GM23338 (cell line): ENCODE results near the gene CCDC30. TPM values are rescaled to one million over a fixed set of nuclear protein-coding genes. Genes with fewer than 3 reads are reported as not detected.

Source experiments
- ATAC-seq: fragments of 200-7000 bp; cut with Tn5 transposase; 3 replicates; pipeline ENCODE4 v1.9.1; 2020
- DNase-seq: peaks from one replicate; pipeline ENCODE4 v3.0.0-alpha.2; 2015; ENCODE audit warnings: low spot score
- H2AFZ ChIP-seq: fragments of 200-600 bp; sonication (generic); 2 replicates; pipeline ENCODE4 v1.8.0; 2016; ENCODE audit warnings: antibody characterized with exemption, mild to moderate bottlenecking, moderate library complexity
- H3F3A ChIP-seq: fragments of 200-600 bp; sonication (generic); replicated peaks from 2 replicates; pipeline ENCODE4 v1.8.0; 2017; ENCODE audit warnings: antibody characterized with exemption, mixed run types, low read depth
- H3K27ac ChIP-seq: fragments of 200-600 bp; sonication (generic); 2 replicates; pipeline ENCODE4 v1.6.1; 2016; ENCODE audit warnings: low read depth
- H3K27me3 ChIP-seq: fragments of 200-600 bp; sonication (generic); 2 replicates; pipeline ENCODE4 v1.8.0; 2016; ENCODE audit warnings: mild to moderate bottlenecking, mixed run types, moderate library complexity; ENCODE audit not compliant: insufficient read depth
- H3K36me3 ChIP-seq: fragments of 200-600 bp; sonication (generic); 2 replicates; pipeline ENCODE4 v1.8.0; 2016; ENCODE audit warnings: mild to moderate bottlenecking; ENCODE audit not compliant: insufficient read depth
- H3K4me1 ChIP-seq: fragments of 200-600 bp; sonication (generic); 2 replicates; pipeline ENCODE4 v1.8.0; 2016; ENCODE audit warnings: mild to moderate bottlenecking, moderate library complexity; ENCODE audit not compliant: insufficient read depth
- H3K4me2 ChIP-seq: fragments of 200-600 bp; sonication (generic); 2 replicates; pipeline ENCODE4 v1.7.1; 2017; ENCODE audit warnings: mixed run types
- H3K4me3 ChIP-seq: fragments of 200-600 bp; sonication (generic); 2 replicates; pipeline ENCODE4 v1.6.1; 2016; ENCODE audit warnings: mixed run types
- H3K79me2 ChIP-seq: fragments of 200-600 bp; sonication (generic); replicated peaks from 2 replicates; pipeline ENCODE4 v1.8.0; 2017; ENCODE audit warnings: mild to moderate bottlenecking; ENCODE audit not compliant: insufficient read depth
- H3K9me2 ChIP-seq: fragments of 200-600 bp; sonication (generic); 2 replicates; pipeline ENCODE4 v1.8.0; 2017; ENCODE audit not compliant: insufficient read depth
- H4K20me1 ChIP-seq: fragments of 200-600 bp; sonication (generic); replicated peaks from 2 replicates; pipeline ENCODE4 v1.8.0; 2017; ENCODE audit warnings: mild to moderate bottlenecking; ENCODE audit not compliant: insufficient read depth
- H3K27ac Mint-ChIP-seq: 2 replicates; pipeline ENCODE4 v1.8.0; 2020; ENCODE audit warnings: inconsistent platforms, mild to moderate bottlenecking, moderate library complexity, mixed read lengths
- H3K27me3 Mint-ChIP-seq: 3 replicates; pipeline ENCODE4 v1.8.0; 2022; ENCODE audit warnings: low read depth, mild to moderate bottlenecking, moderate library complexity, mixed read lengths, inconsistent platforms; ENCODE audit not compliant: insufficient read depth, poor library complexity
- H3K36me3 Mint-ChIP-seq: 3 replicates; pipeline ENCODE4 v1.8.0; 2021; ENCODE audit warnings: low read depth, mild to moderate bottlenecking, inconsistent platforms, moderate library complexity, mixed read lengths
- H3K4me1 Mint-ChIP-seq: 3 replicates; pipeline ENCODE4 v1.8.0; 2020; ENCODE audit warnings: mild to moderate bottlenecking, inconsistent platforms, mixed read lengths
- H3K4me3 Mint-ChIP-seq: 3 replicates; pipeline ENCODE4 v1.8.0; 2021; ENCODE audit warnings: moderate library complexity, mild to moderate bottlenecking, inconsistent platforms, mixed read lengths
- H3K9me3 Mint-ChIP-seq: 3 replicates; pipeline ENCODE4 v1.8.0; 2020; ENCODE audit warnings: moderate library complexity, mild to moderate bottlenecking, inconsistent platforms, mixed read lengths
- EZH2 ChIP-seq: fragments of 200-600 bp; sonication (generic); IDR thresholded peaks from one replicate; pipeline ENCODE4 v1.8.0; 2017; ENCODE audit warnings: antibody characterized with exemption, mild to moderate bottlenecking, low read depth; ENCODE audit not compliant: unreplicated experiment
- JUNB ChIP-seq: IDR thresholded peaks from one replicate; pipeline ENCODE4 v1.6.1; 2016; ENCODE audit warnings: antibody characterized with exemption; ENCODE audit not compliant: unreplicated experiment
- NANOG ChIP-seq: IDR thresholded peaks from 2 replicates; pipeline ENCODE4 v1.6.1; 2016; ENCODE audit warnings: antibody characterized with exemption, borderline replicate concordance
- STAT1 ChIP-seq: IDR thresholded peaks from one replicate; pipeline ENCODE4 v1.6.1; 2016; ENCODE audit warnings: antibody characterized with exemption; ENCODE audit not compliant: unreplicated experiment
- ZNF462 ChIP-seq: fragments of 250-450 bp; sonication (Bioruptor Pico); IDR thresholded peaks from 2 replicates; pipeline ENCODE4 v1.5.0; 2020; ENCODE audit warnings: mild to moderate bottlenecking, moderate library complexity
- polyA plus RNA-seq: library from polyadenylated mRNA; unstranded; fragments of >200 nt; fragmentation: Nextera tagmentation; extraction: Ambion mirVana; gene quantifications from 2 replicates; pipeline ENCODE4 v1.2.1, GENCODE V29; 2016
- total RNA-seq: library from RNA; depleted of rRNA; stranded (reverse); fragments of >200 nt; shearing (Covaris generic); gene quantifications from 2 replicates; pipeline ENCODE4 v1.2.3, GENCODE V29; 2014

The CCDC30 gene
- total and polyA plus RNA-seq, 2 experiments from 2014 or later = 0.56 to 1.8 TPM

DNA sequence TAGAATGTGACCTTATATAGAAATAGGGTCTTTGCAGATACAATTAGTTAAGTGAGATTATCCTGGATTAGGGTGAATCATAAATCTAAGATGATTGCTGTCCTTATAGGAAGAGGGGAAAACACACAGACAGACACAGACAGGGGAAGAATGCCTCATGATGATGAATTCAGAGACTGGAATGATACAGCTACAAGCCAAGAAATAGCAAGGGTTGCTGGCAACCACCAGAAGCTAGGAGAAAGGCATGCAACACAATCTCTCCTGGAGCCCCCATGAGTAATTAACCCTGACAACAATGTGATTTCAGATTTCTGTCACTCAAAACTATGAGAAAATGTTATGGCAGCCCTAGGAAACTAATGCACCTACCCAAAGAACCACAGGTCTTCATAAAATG is 176.0 kb downstream of the CCDC30 start (continued):
- TF ChIP-seq ZNF462 (CRISPR knock-in tag) (no peak), NANOG (no peak), EZH2 (no peak)

GRCh38 chr1:42646056-42646455 is 183.0 kb downstream of the CCDC30 start:
- no peaks in the 10 kb centered on the region for H3K4me1 Mint-ChIP-seq
- no peak for TF ChIP-seq STAT1
- TF ChIP-seq JUNB = no peak
- TF ChIP-seq ZNF462 (CRISPR knock-in tag) = no peak
- Histone ChIP-seq H3K79me2 (no peaks in the 10 kb centered on the region), H3K4me3 (no peak overlapping the region), H3K27me3 (no peaks in the 10 kb centered on the region), H3K4me1 (no peaks in the 10 kb centered on the region), H4K20me1 (no peaks in the 10 kb centered on the region), H3K9me2 (no peaks in the 10 kb centered on the region), H3F3A (no peaks in the 10 kb centered on the region), H3K36me3 (no peaks in the 10 kb centered on the region), H2AFZ (peak overlapping the region; percentile 58; the same call in 1 of the 2 replicates), H3K4me2 (no peak overlapping the region), H3K27ac (no peak overlapping the region)
- H3K27me3 Mint-ChIP-seq = peaks cover 3% of the 10 kb centered on the region
- H3K27ac Mint-ChIP-seq = no peak overlapping the region
- no peak for ATAC-seq
- no peaks in the 10 kb centered on the region for H3K36me3 Mint-ChIP-seq
- no peak overlapping the region for H3K4me3 Mint-ChIP-seq
- DNase-seq = no peak
- no peaks in the 10 kb centered on the region for H3K9me3 Mint-ChIP-seq
